ENCODE results near the gene IGF1. TPM values are rescaled to one million over a fixed set of nuclear protein-coding genes. Genes with fewer than 3 reads are reported as not detected.

The IGF1 gene
- polyA plus RNA-seq, 1 of the 3 experiments (the other 2 are of a cell fraction): 0.07 TPM

DNA sequence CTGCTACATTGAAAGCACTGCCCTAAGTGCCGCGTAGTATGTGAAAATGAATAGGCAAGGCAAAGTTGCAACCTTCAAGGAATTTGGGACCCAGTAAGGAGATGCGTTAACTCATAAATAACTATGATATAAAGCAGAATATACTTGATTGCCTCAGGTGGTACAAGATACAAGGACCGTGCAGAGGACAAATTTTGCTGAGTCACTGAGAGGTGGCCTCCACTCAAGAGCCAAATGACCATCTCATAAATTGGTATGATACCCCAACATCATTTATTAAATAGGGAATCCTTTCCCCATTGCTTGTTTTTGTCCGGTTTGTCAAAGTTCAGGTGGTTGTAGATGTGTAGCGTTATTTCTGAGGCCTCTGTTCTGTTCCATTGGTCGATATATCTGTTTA, 35.7 kb downstream of the IGF1 start:
- DNase-seq: no peak
- H2AFZ ChIP-seq (ENCODE audit: low read depth): no peak overlapping the region
- H4K20me1 ChIP-seq (ENCODE audit: insufficient read depth): no peaks in the 10 kb centered on the region
- no peaks in the 10 kb centered on the region for H3K36me3 ChIP-seq (replicated peaks in 1 of 2; ENCODE audit: control insufficient read depth in 1 of 2, insufficient read depth in 2 of 2, low read length in 1 of 2)
- no peaks in the 10 kb centered on the region for H3K27me3 ChIP-seq (ENCODE audit: insufficient read depth)
- H3F3A ChIP-seq (replicated peaks; ENCODE audit: insufficient read depth): no peaks in the 10 kb centered on the region
- ChIA-PET CTCF (no interaction called here), POLR2A (no interaction called here)
- WGBS (ENCODE audit: low lambda C conversion rate): 27% methylated on average over 7 of the region's 7 CpGs
- no peak overlapping the region for H3K4me3 ChIP-seq (ENCODE audit: low read depth in 2 of 2, low read length in 1 of 2)
- no peak overlapping the region for H3K4me2 ChIP-seq
- no peak overlapping the region for H3K27ac ChIP-seq (ENCODE audit: low read depth in 2 of 2, low read length in 1 of 2)
- no peak for TF ChIP-seq NRF1 (IDR thresholded peaks at IDR 0.05; ENCODE audit: low read depth, low read length)
- TF ChIP-seq MEF2A (IDR thresholded peaks at IDR 0.05; ENCODE audit: borderline replicate concordance, low read depth): no peak
- TF ChIP-seq MXI1 (IDR thresholded peaks at IDR 0.05; ENCODE audit: low read depth, low read length): no peak
- no peak for TF ChIP-seq YY1 (IDR thresholded peaks at IDR 0.05; ENCODE audit: low read depth)
- TF ChIP-seq USF1 (IDR thresholded peaks at IDR 0.05; ENCODE audit: borderline replicate concordance, low read depth): no peak
- no peak for TF ChIP-seq TCF12 (IDR thresholded peaks at IDR 0.05)
- no peak for TF ChIP-seq ZBTB33 (IDR thresholded peaks at IDR 0.05; ENCODE audit: borderline replicate concordance, low read depth)
- no peak for TF ChIP-seq TAF1 (IDR thresholded peaks at IDR 0.05; ENCODE audit: borderline replicate concordance, low read depth, low read length)
- TF ChIP-seq FOSL2 (IDR thresholded peaks at IDR 0.05; ENCODE audit: borderline replicate concordance, low read depth): no peak
- TF ChIP-seq GABPA (IDR thresholded peaks at IDR 0.05; ENCODE audit: low read depth): no peak
- no peak for TF ChIP-seq EP300 (IDR thresholded peaks at IDR 0.05; ENCODE audit: borderline replicate concordance in 1 of 2, low read depth in 1 of 2, low read length in 1 of 2)
- TF ChIP-seq, protein P1, sequence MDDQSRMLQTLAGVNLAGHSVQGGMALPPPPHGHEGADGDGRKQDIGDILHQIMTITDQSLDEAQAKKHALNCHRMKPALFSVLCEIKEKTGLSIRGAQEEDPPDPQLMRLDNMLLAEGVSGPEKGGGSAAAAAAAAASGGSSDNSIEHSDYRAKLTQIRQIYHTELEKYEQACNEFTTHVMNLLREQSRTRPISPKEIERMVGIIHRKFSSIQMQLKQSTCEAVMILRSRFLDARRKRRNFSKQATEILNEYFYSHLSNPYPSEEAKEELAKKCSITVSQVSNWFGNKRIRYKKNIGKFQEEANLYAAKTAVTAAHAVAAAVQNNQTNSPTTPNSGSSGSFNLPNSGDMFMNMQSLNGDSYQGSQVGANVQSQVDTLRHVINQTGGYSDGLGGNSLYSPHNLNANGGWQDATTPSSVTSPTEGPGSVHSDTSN (IDR thresholded peaks at IDR 0.05): no peak
- no peak for TF ChIP-seq ELF1 (IDR thresholded peaks at IDR 0.05)
- TF ChIP-seq RCOR1 (IDR thresholded peaks at IDR 0.05; ENCODE audit: low read length): no peak
- H3K9me3 ChIP-seq: no peaks in the 10 kb centered on the region
- no peaks in the 10 kb centered on the region for H3K9me2 ChIP-seq
- no peaks in the 10 kb centered on the region for H3K79me2 ChIP-seq (ENCODE audit: insufficient read depth)
- H3K9ac ChIP-seq: no peak overlapping the region
- H3K4me1 ChIP-seq (ENCODE audit: control insufficient read depth in 1 of 2, insufficient read depth in 2 of 2, low read depth in 1 of 2, low read length in 1 of 2): no peaks in the 10 kb centered on the region

DNA sequence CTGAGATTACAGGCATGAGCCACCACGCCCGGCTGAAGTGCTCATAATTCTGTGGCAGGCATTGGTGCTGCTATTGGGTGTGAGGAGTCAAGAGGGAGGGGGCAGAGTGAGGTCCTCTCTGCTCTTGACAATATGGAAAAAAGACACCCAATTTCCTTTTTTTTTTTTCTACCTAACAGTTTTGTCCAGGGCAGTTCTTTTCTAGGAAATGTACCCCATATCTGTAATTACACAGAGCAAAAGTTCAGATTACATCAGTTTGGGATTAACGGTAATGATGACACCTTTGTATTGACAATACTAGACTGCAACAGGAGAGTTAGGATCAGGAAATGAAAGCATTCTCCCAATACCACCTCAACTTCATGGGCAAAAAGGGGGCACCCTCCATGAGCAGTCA, 36.3 kb downstream of the IGF1 start:
- Histone ChIP-seq H3K9me2 (no peaks in the 10 kb centered on the region), H4K20me1 (ENCODE audit: insufficient read depth) (no peaks in the 10 kb centered on the region), H3K9ac (no peak overlapping the region), H3K27me3 (ENCODE audit: insufficient read depth) (no peaks in the 10 kb centered on the region), H3K9me3 (no peaks in the 10 kb centered on the region), H3K79me2 (ENCODE audit: insufficient read depth) (no peaks in the 10 kb centered on the region), H3F3A (replicated peaks; ENCODE audit: insufficient read depth) (no peaks in the 10 kb centered on the region), H3K36me3 (replicated peaks in 1 of 2; ENCODE audit: control insufficient read depth in 1 of 2, insufficient read depth in 2 of 2, low read length in 1 of 2) (no peaks in the 10 kb centered on the region), H3K4me1 (ENCODE audit: control insufficient read depth in 1 of 2, insufficient read depth in 2 of 2, low read depth in 1 of 2, low read length in 1 of 2) (peaks cover 0 to 3% of the 10 kb centered on the region in 2 experiments; a peak in 1 of 4 replicates), H3K4me3 (ENCODE audit: low read depth in 2 of 2, low read length in 1 of 2) (no peak overlapping the region), H3K4me2 (no peak overlapping the region), H3K27ac (ENCODE audit: low read depth in 2 of 2, low read length in 1 of 2) (no peak overlapping the region), H2AFZ (ENCODE audit: low read depth) (no peak overlapping the region)
- WGBS (ENCODE audit: low lambda C conversion rate): 5% methylated on average over 2 of the region's 3 CpGs
- POLR2A ChIA-PET: no interaction called here
- TF ChIP-seq TEAD4 (IDR thresholded peaks at IDR 0.05; ENCODE audit: borderline replicate concordance, insufficient read depth) (no peak), RXRA (IDR thresholded peaks at IDR 0.05; ENCODE audit: borderline replicate concordance, low read depth) (no peak), CHD2 (IDR thresholded peaks at IDR 0.05; ENCODE audit: low read length, partially characterized antibody) (no peak), MEF2A (IDR thresholded peaks at IDR 0.05; ENCODE audit: borderline replicate concordance, low read depth) (no peak), SMC3 (IDR thresholded peaks at IDR 0.05; ENCODE audit: low read depth, low read length) (no peak), RFX5 (IDR thresholded peaks at IDR 0.05; ENCODE audit: low read length) (no peak), USF2 (IDR thresholded peaks at IDR 0.05; ENCODE audit: borderline replicate concordance, low read depth, low read length) (no peak), FOSL2 (IDR thresholded peaks at IDR 0.05; ENCODE audit: borderline replicate concordance, low read depth) (no peak), RCOR1 (IDR thresholded peaks at IDR 0.05; ENCODE audit: low read length) (no peak), TCF12 (IDR thresholded peaks at IDR 0.05) (no peak), NRF1 (IDR thresholded peaks at IDR 0.05; ENCODE audit: low read depth, low read length) (no peak)
- no peak for DNase-seq
- CTCF ChIA-PET: no interaction called here

Measured in SK-N-SH (cell line).